Renal cortical epithelial cell (primary cell): ENCODE measurements around the gene TAF1B. TPM values are rescaled to one million over a fixed set of nuclear protein-coding genes. Genes with fewer than 3 reads are reported as not detected.
A peak's percentile ranks its signal among the peaks of the same experiment; 100 is the strongest.
"Not testable (repeated sequence)": the region's sequence is repeated elsewhere in the genome, so short reads cannot be mapped to it uniquely, and the experiment has no call there.

Experiments used
- DNase-seq: peaks from one replicate; pipeline ENCODE4 v3.0.0-alpha.2; 2011; ENCODE audit warnings: low read depth
- total RNA-seq: library from RNA; depleted of rRNA; stranded (reverse); fragments of >200 nt; gene quantifications from 2 replicates; pipeline ENCODE4 v1.2.3, GENCODE V29; 2014

TAF1B gene
- total RNA-seq, 1 donor from 2014 or later = 30.5 TPM

- DNase-seq = no peak
These were observed 36.4 kb downstream of the TAF1B start for GRCh38 chr2:9879455-9880194.

- DNase-seq = no peak
These were observed 40.6 kb downstream of the TAF1B start for GRCh38 chr2:9883897-9884296.

GRCh38 chr2:9884436-9884835 is 41.2 kb downstream of the TAF1B start:
- DNase-seq = no peak

DNA sequence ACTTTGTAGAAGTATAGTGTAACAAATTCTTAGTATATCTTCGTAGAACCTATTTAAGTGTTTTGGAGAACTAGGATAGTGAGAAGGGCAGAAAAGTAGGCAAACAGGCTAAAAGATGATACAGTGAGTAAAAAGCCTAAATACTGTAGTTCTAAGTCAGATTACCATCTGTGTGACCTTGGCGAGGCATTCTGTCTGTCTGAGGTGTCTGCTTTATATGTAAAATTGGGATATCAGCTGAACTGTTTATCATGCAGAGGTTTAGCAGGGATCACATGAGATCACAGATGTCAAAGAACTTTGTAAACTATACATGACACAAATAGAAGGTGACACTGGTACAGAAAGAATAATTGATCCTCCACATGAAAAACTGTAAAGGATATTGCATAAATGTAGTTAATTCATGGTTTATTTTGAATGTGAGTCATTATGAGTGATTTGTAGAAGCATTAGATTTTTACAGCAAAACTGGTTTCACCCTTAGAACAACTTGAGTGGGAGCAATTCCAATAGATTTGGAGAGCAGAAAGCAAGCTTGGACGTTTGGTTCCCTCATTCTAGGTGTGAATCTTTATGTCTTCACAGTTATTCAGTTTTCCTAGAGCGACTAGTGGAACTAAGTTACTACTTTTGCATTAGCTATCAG is 41.9 kb downstream of the TAF1B start:
- DNase-seq = no peak

- DNase-seq = no peak
These were observed 44.2 kb downstream of the TAF1B start for GRCh38 chr2:9887513-9887912.

- DNase-seq = peak; percentile 6
These were observed 46.6 kb downstream of the TAF1B start for GRCh38 chr2:9889812-9890261.

DNA sequence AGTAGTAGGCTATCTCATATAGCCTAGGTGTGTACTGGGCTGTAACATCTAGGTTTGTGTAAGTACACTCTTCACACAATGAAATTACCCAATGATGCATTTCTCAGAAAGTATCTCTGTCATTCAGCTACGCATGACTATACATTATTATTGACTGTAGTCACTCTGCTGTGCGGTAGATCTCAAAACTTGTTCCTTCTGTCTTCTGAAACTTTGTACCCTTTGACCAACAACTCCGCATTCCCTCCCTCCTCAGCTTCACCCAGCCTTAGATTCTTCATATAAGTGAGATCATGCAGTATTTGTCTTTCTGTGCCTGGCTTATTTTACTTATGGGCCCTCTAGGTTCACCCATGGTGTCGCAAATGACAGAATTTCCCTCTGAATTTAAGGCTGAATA is 49.0 kb downstream of the TAF1B start:
- no peak for DNase-seq

DNA sequence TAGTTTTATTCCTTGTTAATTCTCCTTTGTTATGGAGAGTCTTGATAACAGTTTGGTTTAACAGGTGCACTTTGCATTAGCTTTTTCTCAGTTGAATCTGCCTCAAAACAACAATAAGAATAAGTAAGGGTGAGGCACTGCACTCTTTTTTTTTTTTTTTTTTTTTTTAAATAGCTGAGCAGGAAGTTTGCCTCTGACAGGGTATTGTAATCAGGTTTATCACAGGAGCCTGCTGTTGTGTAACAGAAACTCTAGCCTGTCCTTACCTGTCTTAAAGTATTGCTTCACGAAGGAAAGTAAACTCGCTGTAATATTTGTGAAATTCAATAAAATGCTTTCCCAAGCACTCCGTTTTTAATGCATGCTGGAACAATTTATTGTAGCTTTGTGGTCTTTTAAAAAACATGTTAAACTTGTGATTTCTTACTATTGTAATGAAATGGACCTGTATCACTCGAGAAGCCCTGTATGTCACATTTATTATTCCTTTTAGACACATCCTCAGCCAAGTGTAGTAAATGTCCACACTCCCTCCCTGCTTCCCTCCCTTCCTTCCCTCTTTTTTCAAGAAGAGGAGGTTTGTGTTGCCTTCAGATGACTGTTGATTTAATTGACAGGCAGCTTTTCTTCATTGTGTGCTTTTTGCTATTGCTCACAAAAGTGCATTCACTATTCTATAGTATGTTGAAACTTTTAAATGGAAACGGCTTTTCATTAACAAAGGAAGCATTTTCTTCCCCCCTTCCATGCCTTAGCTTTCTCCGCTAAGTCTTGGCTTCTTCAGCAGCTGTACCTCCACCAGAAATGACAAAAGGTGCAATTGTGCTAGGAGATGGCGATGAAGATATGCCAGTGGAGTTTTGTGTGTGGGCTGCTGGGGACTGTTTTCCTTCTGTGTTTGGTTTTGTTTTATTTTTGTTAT is 52.7 kb downstream of the TAF1B start:
- DNase-seq = peak; percentile 50

GRCh38 chr2:9897331-9897737 is 54.1 kb downstream of the TAF1B start:
- peak; percentile 93 for DNase-seq

GRCh38 chr2:9897846-9898245 is 54.6 kb downstream of the TAF1B start:
- peak; percentile 7 for DNase-seq

- peak; percentile 22 for DNase-seq
These were observed 62.1 kb downstream of the TAF1B start for GRCh38 chr2:9905413-9905812.

DNA sequence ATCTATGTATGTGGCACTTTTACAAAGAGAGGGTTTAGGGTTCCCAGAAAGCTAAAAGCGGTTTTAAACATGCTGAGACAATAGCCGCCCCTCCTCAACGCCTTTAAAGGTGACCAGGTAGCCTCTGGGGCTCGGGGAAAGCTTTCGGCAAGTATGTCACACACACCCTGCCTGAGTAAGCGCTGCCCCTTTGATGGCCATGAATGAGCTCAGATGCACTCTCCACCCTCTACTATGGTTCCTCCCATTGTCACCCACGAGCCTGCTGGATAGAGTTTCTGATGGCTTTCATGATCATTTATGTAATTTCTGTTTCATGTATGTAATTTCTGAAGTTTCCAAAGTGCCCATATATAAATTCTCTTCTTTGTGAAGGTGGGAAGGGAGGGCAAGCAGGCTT is 64.1 kb downstream of the TAF1B start:
- no peak for DNase-seq

DNA sequence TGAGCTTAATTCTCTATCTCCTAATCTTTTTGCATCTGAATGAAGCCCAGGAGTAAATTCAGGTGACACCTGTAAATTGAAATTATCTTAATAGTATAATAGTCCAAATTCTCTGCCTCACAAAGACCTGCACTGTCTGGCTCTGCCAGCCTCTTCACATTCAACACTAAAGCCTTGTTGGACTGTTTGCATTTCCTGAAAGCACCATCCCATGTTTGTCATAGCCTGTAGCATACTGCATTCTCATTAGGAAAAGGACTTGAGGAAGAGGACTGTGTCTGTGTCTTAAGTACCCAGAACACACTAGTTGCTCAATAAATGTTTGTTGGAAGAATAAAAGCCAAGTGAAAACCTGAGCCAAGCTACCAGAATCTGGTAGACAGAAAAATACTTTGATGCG is 65.4 kb downstream of the TAF1B start:
- no peak for DNase-seq

DNA sequence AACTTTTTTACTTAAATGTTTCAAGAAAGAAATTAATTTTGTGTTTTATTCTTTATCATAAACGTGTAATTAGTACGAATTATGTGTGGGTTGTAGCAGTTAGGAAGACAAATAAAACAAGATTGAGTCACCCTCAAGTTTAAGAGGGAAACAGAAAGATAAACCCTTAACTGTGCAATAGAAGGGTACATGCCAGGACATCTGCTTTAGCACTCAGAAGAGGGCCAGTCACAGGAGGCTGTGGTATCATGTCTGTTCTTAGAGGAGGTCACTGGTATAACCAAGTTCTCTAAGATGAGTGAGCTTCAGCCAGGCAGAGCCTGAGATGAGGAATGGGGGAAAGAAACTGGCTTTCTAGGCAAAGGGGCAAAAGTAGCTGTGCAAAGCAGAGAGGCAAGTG is 65.8 kb downstream of the TAF1B start:
- DNase-seq = no peak

- DNase-seq = no peak
These were observed 67.4 kb downstream of the TAF1B start for GRCh38 chr2:9910699-9911098.

DNA sequence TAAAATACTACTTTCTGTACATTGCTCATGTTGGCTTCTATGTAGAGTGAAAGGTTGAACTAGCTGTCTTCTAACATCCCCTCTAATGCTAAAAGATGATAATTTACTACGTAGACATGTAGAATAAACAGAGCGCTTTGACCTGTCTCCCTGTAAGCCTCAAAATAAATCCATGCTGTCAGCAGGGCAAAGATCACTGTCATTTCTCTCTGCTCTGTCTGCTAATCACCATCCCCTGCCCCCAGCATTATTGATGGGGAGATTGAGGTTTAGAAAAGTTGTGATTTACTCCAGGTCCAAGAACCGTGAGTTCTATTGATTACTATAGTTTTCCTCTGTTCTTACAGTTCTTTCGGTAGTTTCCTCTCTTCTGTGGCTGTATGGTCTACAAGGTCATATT is 69.2 kb downstream of the TAF1B start:
- DNase-seq = no peak

GRCh38 chr2:9914384-9915065 is 71.3 kb downstream of the TAF1B start:
- DNase-seq = peak; percentile 83

GRCh38 chr2:9918275-9918674 is 75.0 kb downstream of the TAF1B start:
- no peak for DNase-seq

DNA sequence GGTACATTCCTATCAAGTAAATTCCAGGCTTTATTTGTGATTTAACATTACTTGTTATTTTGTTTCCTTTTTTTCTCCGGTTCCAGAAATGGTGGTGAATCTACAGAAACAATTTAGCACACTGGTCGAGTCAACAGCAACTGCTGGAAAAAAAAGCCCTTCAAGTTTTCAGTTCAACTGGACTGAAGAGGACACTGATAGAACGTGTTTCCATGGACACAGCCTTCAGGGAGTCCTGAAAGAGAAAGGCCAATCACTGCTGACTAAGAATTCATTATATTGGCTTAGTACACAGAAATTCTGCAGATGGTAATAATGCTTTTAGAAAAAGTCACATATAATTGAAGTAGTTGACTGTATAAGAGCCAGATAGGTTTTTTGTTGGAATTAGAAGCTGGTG is 76.2 kb downstream of the TAF1B start:
- DNase-seq = no peak

- not testable (repeated sequence) for DNase-seq
These were observed 83.7 kb downstream of the TAF1B start for GRCh38 chr2:9927020-9927419.

GRCh38 chr2:9937258-9937657 is 94.0 kb downstream of the TAF1B start:
- DNase-seq = no peak

- no peak for DNase-seq
These were observed 94.7 kb downstream of the TAF1B start for GRCh38 chr2:9937968-9938367.
